ENCODE results near the gene AGPAT1. TPM values are rescaled to one million over a fixed set of nuclear protein-coding genes. Genes with fewer than 3 reads are reported as not detected.

AGPAT1 gene
- total and polyA plus RNA-seq, 2 experiments from 2014 or later, result 62.8 to 71.4 TPM

GRCh38 chr6:32216998-32217397, 41.1 kb upstream of the AGPAT1 start:
- WGBS (ENCODE audit: low lambda C conversion rate, missing lambda C conversion rate), result 94% methylated on average over 11 of the region's 11 CpGs
- TF ChIP-seq CTCF (IDR thresholded peaks at IDR 0.05; ENCODE audit: poor library complexity) (no peak), EZH2 (IDR thresholded peaks at IDR 0.05; ENCODE audit: borderline replicate concordance) (no peak), EZH2phosphoT487 (IDR thresholded peaks at IDR 0.05; ENCODE audit: low read depth, severe bottlenecking, unreplicated experiment) (no peak)
- Histone ChIP-seq H3K27ac (no peak overlapping the region), H3K4me2 (no peak overlapping the region), H3K36me3 (replicated peaks; ENCODE audit: insufficient read depth, low read depth) (no peaks in the 10 kb centered on the region), H2AFZ (no peak overlapping the region), H3K27me3 (no peaks in the 10 kb centered on the region), H3K9me2 (replicated peaks; ENCODE audit: insufficient read depth) (no peaks in the 10 kb centered on the region), H3K9me3 (ENCODE audit: low read depth) (no peaks in the 10 kb centered on the region), H4K20me1 (ENCODE audit: insufficient read depth, poor library complexity, severe bottlenecking) (no peaks in the 10 kb centered on the region), H3K4me1 (ENCODE audit: insufficient read depth) (no peaks in the 10 kb centered on the region), H3K79me2 (no peaks in the 10 kb centered on the region), H3K4me3 (no peak overlapping the region)
- no peak for DNase-seq (ENCODE audit: low spot score)

- TF ChIP-seq EZH2phosphoT487 (IDR thresholded peaks at IDR 0.05; ENCODE audit: low read depth, severe bottlenecking, unreplicated experiment), result no peak
- TF ChIP-seq CTCF (IDR thresholded peaks at IDR 0.05; ENCODE audit: poor library complexity), result no peak
- TF ChIP-seq EZH2 (IDR thresholded peaks at IDR 0.05; ENCODE audit: borderline replicate concordance), result no peak
- H3K9me3 ChIP-seq (ENCODE audit: low read depth), result no peaks in the 10 kb centered on the region
- H3K79me2 ChIP-seq, result no peaks in the 10 kb centered on the region
- no peaks in the 10 kb centered on the region for H3K4me1 ChIP-seq (ENCODE audit: insufficient read depth)
- no peaks in the 10 kb centered on the region for H3K36me3 ChIP-seq (replicated peaks; ENCODE audit: insufficient read depth, low read depth)
- WGBS (ENCODE audit: low lambda C conversion rate, missing lambda C conversion rate), result 85% methylated on average over 10 of the region's 10 CpGs
- H3K4me3 ChIP-seq, result no peak overlapping the region
- H3K27ac ChIP-seq, result no peak overlapping the region
- H3K4me2 ChIP-seq, result no peak overlapping the region
- no peaks in the 10 kb centered on the region for H3K9me2 ChIP-seq (replicated peaks; ENCODE audit: insufficient read depth)
- H3K27me3 ChIP-seq, result no peaks in the 10 kb centered on the region
- no peaks in the 10 kb centered on the region for H4K20me1 ChIP-seq (ENCODE audit: insufficient read depth, poor library complexity, severe bottlenecking)
- DNase-seq (ENCODE audit: low spot score), result no peak
- no peak overlapping the region for H2AFZ ChIP-seq
These were observed 40.4 kb upstream of the AGPAT1 start for GRCh38 chr6:32216285-32216684.

- Histone ChIP-seq H3K79me2 (no peaks in the 10 kb centered on the region), H3K27me3 (no peaks in the 10 kb centered on the region), H3K9me2 (replicated peaks; ENCODE audit: insufficient read depth) (no peaks in the 10 kb centered on the region), H3K36me3 (replicated peaks; ENCODE audit: insufficient read depth, low read depth) (no peaks in the 10 kb centered on the region), H3K9me3 (ENCODE audit: low read depth) (no peaks in the 10 kb centered on the region), H3K4me2 (no peak overlapping the region), H3K27ac (no peak overlapping the region), H4K20me1 (ENCODE audit: insufficient read depth, poor library complexity, severe bottlenecking) (no peaks in the 10 kb centered on the region), H2AFZ (no peak overlapping the region), H3K4me1 (ENCODE audit: insufficient read depth) (no peaks in the 10 kb centered on the region), H3K4me3 (no peak overlapping the region)
- no peak for DNase-seq (ENCODE audit: low spot score)
- no peak for TF ChIP-seq EZH2 (IDR thresholded peaks at IDR 0.05; ENCODE audit: borderline replicate concordance)
- no peak for TF ChIP-seq CTCF (IDR thresholded peaks at IDR 0.05; ENCODE audit: poor library complexity)
- no peak for TF ChIP-seq EZH2phosphoT487 (IDR thresholded peaks at IDR 0.05; ENCODE audit: low read depth, severe bottlenecking, unreplicated experiment)
- WGBS (ENCODE audit: low lambda C conversion rate, missing lambda C conversion rate), result 98% methylated on average over 4 of the region's 4 CpGs
These were observed 39.7 kb upstream of the AGPAT1 start for GRCh38 chr6:32215617-32216016.

DNA sequence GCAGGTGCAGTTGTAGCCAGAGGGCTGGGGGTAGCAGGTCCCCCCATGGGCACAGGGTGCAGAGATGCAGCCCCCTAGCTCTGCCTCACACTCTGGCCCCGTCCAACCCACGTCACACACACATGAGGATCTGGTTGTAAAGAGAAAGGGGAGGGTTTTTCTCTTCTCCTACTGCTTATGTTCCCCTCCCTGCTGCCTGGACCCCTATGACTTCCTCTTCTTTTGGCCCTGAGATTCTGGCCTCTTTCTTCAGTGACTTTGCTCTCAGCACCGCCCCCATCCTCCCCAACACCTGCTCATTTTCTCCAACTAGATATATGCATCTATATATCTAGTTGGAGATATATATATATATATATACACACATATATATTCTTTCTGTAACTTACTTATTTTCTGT, 38.2 kb upstream of the AGPAT1 start:
- TF ChIP-seq EZH2 (IDR thresholded peaks at IDR 0.05; ENCODE audit: borderline replicate concordance) (no peak), EZH2phosphoT487 (IDR thresholded peaks at IDR 0.05; ENCODE audit: low read depth, severe bottlenecking, unreplicated experiment) (no peak), CTCF (IDR thresholded peaks at IDR 0.05; ENCODE audit: poor library complexity) (no peak)
- Histone ChIP-seq H3K9me3 (ENCODE audit: low read depth) (no peaks in the 10 kb centered on the region), H4K20me1 (ENCODE audit: insufficient read depth, poor library complexity, severe bottlenecking) (no peaks in the 10 kb centered on the region), H3K27ac (no peak overlapping the region), H3K4me3 (no peak overlapping the region), H3K4me1 (ENCODE audit: insufficient read depth) (no peaks in the 10 kb centered on the region), H3K36me3 (replicated peaks; ENCODE audit: insufficient read depth, low read depth) (no peaks in the 10 kb centered on the region), H3K79me2 (no peaks in the 10 kb centered on the region), H3K27me3 (no peaks in the 10 kb centered on the region), H3K9me2 (replicated peaks; ENCODE audit: insufficient read depth) (no peaks in the 10 kb centered on the region), H3K4me2 (no peak overlapping the region), H2AFZ (no peak overlapping the region)
- WGBS (ENCODE audit: low lambda C conversion rate, missing lambda C conversion rate), result 87% methylated on average over 3 of the region's 3 CpGs
- no peak for DNase-seq (ENCODE audit: low spot score)
